H1 (cell line): ENCODE results near the gene VPS35. TPM values are rescaled to one million over a fixed set of nuclear protein-coding genes. Genes with fewer than 3 reads are reported as not detected.

Experiments
- BCL11A ChIP-seq, 2 experiments: IDR thresholded peaks; one replicate each; pipeline ENCODE4 v1.6.1; 2011; ENCODE audit warnings: low read depth in 2 of 2, low read length in 2 of 2, mild to moderate bottlenecking in 2 of 2
- CHD7 ChIP-seq: fragments of 300-600 bp; sonication (generic); IDR thresholded peaks from 2 replicates; pipeline ENCODE4 v1.7.1; 2012; ENCODE audit warnings: low read length, moderate library complexity, mild to moderate bottlenecking, inconsistent platforms; ENCODE audit not compliant: insufficient replicate concordance
- SAP30 ChIP-seq: fragments of 300-600 bp; sonication (generic); IDR thresholded peaks from 2 replicates; pipeline ENCODE4 v1.7.1; 2012; ENCODE audit warnings: low read length, moderate library complexity, mild to moderate bottlenecking, inconsistent platforms; ENCODE audit not compliant: insufficient read depth, insufficient replicate concordance
- SP4 ChIP-seq: IDR thresholded peaks from 2 replicates; pipeline ENCODE4 v1.6.1; 2012; ENCODE audit warnings: low read length, inconsistent platforms
- TAF1 ChIP-seq: IDR thresholded peaks from 2 replicates; pipeline ENCODE4 v1.6.1; 2011; ENCODE audit warnings: mild to moderate bottlenecking, low read depth, low read length
- polyA plus RNA-seq, 7 experiments: library from polyadenylated mRNA; depleted of rRNA in 3 of 7; stranded (reverse) in 5 of 7; unstranded in 2 of 7; fragments of >200 nt in 5 of 7; fragments of 200-250 nt in 2 of 7; gene quantifications; 1 replicate in 5 of 7; 2 replicates in 1 of 7; 4 replicates in 1 of 7; pipeline versions ENCODE4 v1.2.1 to v1.2.3, GENCODE V29; 2011 to 2013; ENCODE audit warnings: missing spikeins in 2 of 7, mixed read lengths in 2 of 7
- total RNA-seq: library from RNA; stranded (reverse); fragmentation: NEBNext Ultra II Directional; extraction: Animal tissue kit (Norgen Biotek cat#: 25700); gene quantifications from 2 replicates; pipeline ENCODE4 v1.2.1, GENCODE V29; 2021

The VPS35 gene
- total and polyA plus RNA-seq, 2 of the 8 experiments (the other 6 are each of a cell fraction or from before 2014, with no cell fraction given): 10.3 to 66.9 TPM

GRCh38 chr16:46715769-46716305 is 26.9 kb upstream of the VPS35 start (continued):
- TF ChIP-seq CHD7 (no peak), SP4 (no peak), SAP30 (no peak), BCL11A (IDR thresholded peaks at IDR 0.05; ENCODE audit: low read depth in 2 of 2, low read length in 2 of 2) (no peak), TAF1 (no peak)
